Activated CD8-positive, alpha-beta T cell treated with anti-CD3 and anti-CD28 coated beads for 36 hours (primary cell): ENCODE results near the gene SCARF1. TPM values are rescaled to one million over a fixed set of nuclear protein-coding genes. Genes with fewer than 3 reads are reported as not detected.
"Not testable (repeated sequence)": the region's sequence is repeated elsewhere in the genome, so short reads cannot be mapped to it uniquely, and the experiment has no call there.

Experiments used
- ATAC-seq: fragments of 200-7000 bp; cut with Tn5 transposase; one replicate; pipeline ENCODE4 v1.10.0; 2021; ENCODE audit warnings: mild to moderate bottlenecking, moderate library complexity
- CTCF ChIA-PET: fragments of 350-600 bp; sonication (Branson Sonifier 250); formaldehyde crosslinking; loops from one replicate; lab custom pipeline; 2021; ENCODE audit warnings: antibody characterized with exemption; lab: Charles Lee
- POLR2A ChIA-PET: fragments of 350-600 bp; sonication (Branson Sonifier 250); formaldehyde crosslinking; loops from one replicate; lab custom pipeline; 2021; ENCODE audit warnings: antibody characterized with exemption; lab: Charles Lee
- DNase-seq: peaks from one replicate; pipeline ENCODE4 v3.0.0-alpha.2; 2020
- H3K27ac Mint-ChIP-seq: one replicate; pipeline ENCODE4 v1.8.0; 2021; ENCODE audit warnings: mild to moderate bottlenecking, mixed read lengths
- H3K27me3 Mint-ChIP-seq: one replicate; pipeline ENCODE4 v1.8.0; 2021; ENCODE audit warnings: mixed read lengths
- H3K36me3 Mint-ChIP-seq: one replicate; pipeline ENCODE4 v1.8.0; 2021; ENCODE audit warnings: low read depth, mixed read lengths
- H3K4me1 Mint-ChIP-seq: one replicate; pipeline ENCODE4 v1.8.0; 2021; ENCODE audit warnings: low read depth, mixed read lengths
- H3K4me3 Mint-ChIP-seq: one replicate; pipeline ENCODE4 v1.8.0; 2021; ENCODE audit warnings: mild to moderate bottlenecking, moderate library complexity, mixed read lengths
- H3K9me3 Mint-ChIP-seq: one replicate; pipeline ENCODE4 v1.8.0; 2021; ENCODE audit warnings: mixed read lengths
- intact Hi-C: fragments of 100-400 bp; cut with micrococcal nuclease; formaldehyde crosslinking; loops from one replicate; pipeline ENCODE4 v1.10.0; 2022
- total RNA-seq, 2 experiments: library from RNA; stranded (reverse); gene quantifications; one replicate each; pipeline ENCODE4 v1.2.3, GENCODE V29; 2021
- TF ChIP-seq, protein P1 (sequence below): fragments of 200-600 bp; IDR thresholded peaks from one replicate; pipeline ENCODE4 v1.8.0; 2022; ENCODE audit warnings: antibody characterized with exemption, mild to moderate bottlenecking

SCARF1 gene
- total RNA-seq, 2 experiments from 2014 or later, result 3.2 to 4.1 TPM

DNA sequence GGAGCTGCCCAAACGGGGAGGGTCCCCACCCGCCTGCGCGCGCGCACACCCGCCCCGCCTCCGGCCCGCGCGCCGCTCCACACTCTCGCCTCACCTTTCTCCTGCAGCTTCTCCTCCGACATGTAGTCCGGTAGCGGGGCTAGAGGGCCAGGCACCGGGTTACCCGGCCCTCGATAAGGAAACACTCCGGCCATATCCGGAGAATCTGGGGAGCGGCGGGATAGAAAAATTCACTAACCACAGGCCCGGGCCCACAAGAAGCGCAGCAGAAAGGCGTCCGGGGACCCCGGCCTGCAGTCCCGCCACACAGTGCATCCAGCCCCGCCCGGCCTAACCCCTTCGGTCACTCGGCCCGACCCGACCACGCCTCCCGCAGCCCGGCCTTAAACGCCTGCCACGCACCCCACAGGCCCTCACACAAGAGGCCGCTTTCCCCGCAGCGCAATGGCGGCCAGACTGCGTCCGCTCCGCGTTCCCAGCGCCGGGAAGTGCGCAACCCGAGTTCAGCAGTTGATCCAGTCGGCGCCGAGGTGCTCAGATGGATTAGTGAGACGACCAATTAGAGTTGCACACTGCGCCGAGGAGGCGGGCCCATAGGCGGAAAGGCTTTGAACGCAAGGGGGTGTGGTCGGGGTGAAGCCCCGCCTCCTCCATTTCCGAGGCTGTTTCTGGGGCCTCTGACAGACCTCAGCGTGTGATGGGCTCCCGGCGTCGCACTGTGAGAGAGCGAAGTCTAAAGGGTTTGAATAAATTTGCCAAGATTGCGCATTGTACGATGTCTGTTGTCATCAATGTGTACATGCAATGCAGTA, 39.1 kb upstream of the SCARF1 start, which contains the start of gene PRPF8:
PRPF8 (minus strand) TSS at position 490 of the 812 bp plus-strand sequence; CDS start at position 194, 296 bp downstream.
- Mint-ChIP-seq H3K36me3 (peaks cover 48% of the 10 kb centered on the region), H3K27me3 (no peaks in the 10 kb centered on the region), H3K9me3 (no peaks in the 10 kb centered on the region), H3K4me3 (peak within 1 kb of the TSS; percentile 96), H3K4me1 (peaks cover 32% of the 10 kb centered on the region), H3K27ac (peak within 1 kb of the TSS; percentile 93)
- POLR2A ChIA-PET, result interaction anchor here (0.6 to 2.7 kb wide), 9 partner anchors 11 to 229 kb away, joined by 3 to 28 read pairs (median 5); partner anchors contain the start of gene CRK
- intact Hi-C loops, result no loop called here
- CTCF ChIA-PET, result interaction anchor here (1.1 to 2.3 kb wide), 4 partner anchors 16 to 110 kb away, joined by 4 to 14 read pairs (median 4); no protein-coding TSS in a partner anchor
- TF ChIP-seq, protein P1, sequence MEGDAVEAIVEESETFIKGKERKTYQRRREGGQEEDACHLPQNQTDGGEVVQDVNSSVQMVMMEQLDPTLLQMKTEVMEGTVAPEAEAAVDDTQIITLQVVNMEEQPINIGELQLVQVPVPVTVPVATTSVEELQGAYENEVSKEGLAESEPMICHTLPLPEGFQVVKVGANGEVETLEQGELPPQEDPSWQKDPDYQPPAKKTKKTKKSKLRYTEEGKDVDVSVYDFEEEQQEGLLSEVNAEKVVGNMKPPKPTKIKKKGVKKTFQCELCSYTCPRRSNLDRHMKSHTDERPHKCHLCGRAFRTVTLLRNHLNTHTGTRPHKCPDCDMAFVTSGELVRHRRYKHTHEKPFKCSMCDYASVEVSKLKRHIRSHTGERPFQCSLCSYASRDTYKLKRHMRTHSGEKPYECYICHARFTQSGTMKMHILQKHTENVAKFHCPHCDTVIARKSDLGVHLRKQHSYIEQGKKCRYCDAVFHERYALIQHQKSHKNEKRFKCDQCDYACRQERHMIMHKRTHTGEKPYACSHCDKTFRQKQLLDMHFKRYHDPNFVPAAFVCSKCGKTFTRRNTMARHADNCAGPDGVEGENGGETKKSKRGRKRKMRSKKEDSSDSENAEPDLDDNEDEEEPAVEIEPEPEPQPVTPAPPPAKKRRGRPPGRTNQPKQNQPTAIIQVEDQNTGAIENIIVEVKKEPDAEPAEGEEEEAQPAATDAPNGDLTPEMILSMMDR, result no peak
- DNase-seq, result peak; percentile 99
- ATAC-seq, result peak; percentile 100

DNA sequence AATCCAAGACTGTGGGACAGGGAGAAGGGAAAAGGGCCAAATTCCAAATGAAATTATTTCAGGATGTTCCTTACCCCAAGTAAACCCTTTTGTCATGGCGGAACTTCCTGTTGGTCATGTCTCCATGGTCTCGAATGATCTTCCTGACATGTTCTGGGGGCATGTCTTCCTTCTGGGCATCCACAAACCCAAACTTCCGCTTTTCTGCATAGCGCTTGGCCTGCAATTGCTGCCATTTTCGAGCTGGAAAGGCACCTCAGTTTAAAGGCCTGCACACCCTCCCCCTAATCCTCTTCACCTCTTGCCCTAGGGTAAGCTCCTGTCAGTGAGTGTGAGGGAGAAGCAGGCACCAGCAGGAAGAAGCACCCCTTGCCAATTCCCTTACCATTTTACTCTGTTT, 37.9 kb upstream of the SCARF1 start:
- no peak for ATAC-seq
- peaks cover 54% of the 10 kb centered on the region for H3K36me3 Mint-ChIP-seq
- peak overlapping the region; percentile 93 for H3K27ac Mint-ChIP-seq
- no peak for DNase-seq
- peaks cover 32% of the 10 kb centered on the region for H3K4me1 Mint-ChIP-seq
- intact Hi-C loops, result no loop called here
- ChIA-PET CTCF (interaction anchor here (1.0 to 2.3 kb wide), 6 partner anchors 14 to 109 kb away, joined by 3 to 14 read pairs (median 4); no protein-coding TSS in a partner anchor), POLR2A (interaction anchor here (0.7 to 2.7 kb wide), 7 partner anchors 10 to 151 kb away, joined by 3 to 28 read pairs (median 5); no protein-coding TSS in a partner anchor)
- H3K4me3 Mint-ChIP-seq, result peak overlapping the region; percentile 96
- no peaks in the 10 kb centered on the region for H3K9me3 Mint-ChIP-seq
- TF ChIP-seq, protein P1, result no peak
- no peaks in the 10 kb centered on the region for H3K27me3 Mint-ChIP-seq

- Mint-ChIP-seq H3K9me3 (no peaks in the 10 kb centered on the region), H3K27me3 (no peaks in the 10 kb centered on the region), H3K27ac (no peak overlapping the region), H3K36me3 (peaks cover 76% of the 10 kb centered on the region), H3K4me3 (no peak overlapping the region), H3K4me1 (peaks cover 9% of the 10 kb centered on the region)
- ChIA-PET POLR2A (no interaction called here), CTCF (no interaction called here)
- DNase-seq, result no peak
- intact Hi-C loops, result no loop called here
- ATAC-seq, result no peak
- TF ChIP-seq, protein P1, result no peak
Measured at GRCh38 chr17:1676401-1676800, 30.9 kb upstream of the SCARF1 start.

DNA sequence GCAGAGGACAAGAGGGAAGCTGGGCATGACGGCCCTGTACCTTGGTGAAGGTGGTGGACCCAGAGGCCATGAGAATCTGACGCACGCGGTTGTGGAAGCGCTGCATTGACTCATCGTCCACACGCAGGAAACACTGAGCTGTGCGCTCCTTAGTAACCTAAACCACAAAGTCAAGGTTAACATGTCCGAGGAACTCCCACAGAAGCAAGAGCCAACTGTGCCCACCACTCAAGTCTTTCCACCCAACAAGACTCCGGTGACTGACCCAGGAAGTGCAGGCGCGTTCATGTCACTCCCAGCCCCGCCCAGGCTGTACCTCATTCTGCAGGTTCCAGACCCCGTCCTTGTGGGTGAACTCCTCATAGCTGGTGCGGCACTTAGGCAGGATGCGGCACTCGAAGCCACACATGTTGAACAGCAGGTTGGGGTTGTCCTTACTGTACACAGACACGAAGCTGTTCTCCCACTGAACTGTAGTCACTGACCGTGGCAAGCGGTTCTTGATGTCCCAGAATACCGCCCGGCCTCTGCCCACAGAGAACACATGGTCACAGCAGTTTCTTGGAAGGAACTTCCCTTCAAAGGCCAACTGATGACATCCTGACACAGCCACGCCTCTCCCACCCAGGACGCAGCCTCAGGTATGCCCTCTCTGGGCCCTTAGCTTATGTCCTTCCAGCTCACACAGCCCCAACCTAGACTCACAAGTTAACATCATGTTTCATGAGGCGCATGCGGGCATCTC, 27.7 kb upstream of the SCARF1 start:
- H3K27me3 Mint-ChIP-seq, result no peaks in the 10 kb centered on the region
- DNase-seq, result no peak
- TF ChIP-seq, protein P1, result no peak
- H3K27ac Mint-ChIP-seq, result peak overlapping the region; percentile 39
- peaks cover 16% of the 10 kb centered on the region for H3K4me1 Mint-ChIP-seq
- POLR2A ChIA-PET, result interaction anchor here (0.8 to 1.4 kb wide), 3 partner anchors 8 to 13 kb away, joined by 3 to 5 read pairs (median 3); no protein-coding TSS in a partner anchor
- intact Hi-C loops, result no loop called here
- peak; percentile 26 for ATAC-seq
- H3K36me3 Mint-ChIP-seq, result peaks cover 73% of the 10 kb centered on the region
- no peak overlapping the region for H3K4me3 Mint-ChIP-seq
- H3K9me3 Mint-ChIP-seq, result no peaks in the 10 kb centered on the region
- CTCF ChIA-PET, result interaction anchor here (0.6 to 1.6 kb wide), 3 partner anchors 14 to 24 kb away, joined by 3 read pairs; partner anchors contain the start of gene RILP

GRCh38 chr17:1663934-1664333, 18.4 kb upstream of the SCARF1 start:
- H3K27me3 Mint-ChIP-seq, H3K9me3 Mint-ChIP-seq, H3K27ac Mint-ChIP-seq, H3K4me1 Mint-ChIP-seq, intact Hi-C loops, H3K4me3 Mint-ChIP-seq, ATAC-seq, DNase-seq: not testable (repeated sequence)
- ChIA-PET CTCF (interaction anchor here (1.2 kb wide), 1 partner anchor 20 kb away, joined by 4 read pairs; no protein-coding TSS in a partner anchor), POLR2A (interaction anchor here (1.2 to 2.7 kb wide), 3 partner anchors 12 to 17 kb away, joined by 3 to 8 read pairs (median 4); partner anchors contain the start of gene RILP)
- peaks cover 52% of the 10 kb centered on the region for H3K36me3 Mint-ChIP-seq
